GM19438 (cell line): ENCODE measurements around the gene RPS25.
A peak's percentile ranks its signal among the peaks of the same experiment; 100 is the strongest.
"Not testable (repeated sequence)": the region's sequence is repeated elsewhere in the genome, so short reads cannot be mapped to it uniquely, and the experiment has no call there.

Experiments
- ATAC-seq: cut with Tn5 transposase; IDR thresholded peaks from one replicate; pipeline ENCODE4 v1.9.1; 2021; ENCODE audit warnings: low read depth; ENCODE audit not compliant: unreplicated experiment

Gene RPS25

GRCh38 chr11:119018074-119018938, at the start of gene RPS25, which contains the start of gene TRAPPC4:
Gene RPS25 (minus strand): TSS chr11:119018343. CDS start chr11:119018284, 59 bp downstream.
Gene TRAPPC4 (plus strand): TSS chr11:119018766. CDS start chr11:119018796, 30 bp downstream.
- peak; percentile 85 for ATAC-seq

- ATAC-seq = peak; percentile 93
Observed at GRCh38 chr11:119067371-119068222, 49.5 kb upstream of the RPS25 start, which contains the start of gene VPS11. Gene VPS11 (plus strand): TSS chr11:119067818. CDS start chr11:119067824, 6 bp downstream.

GRCh38 chr11:119065369-119065768, 47.2 kb upstream of the RPS25 start:
- ATAC-seq = no peak

GRCh38 chr11:119062779-119063178, 44.6 kb upstream of the RPS25 start:
- ATAC-seq = no peak

- ATAC-seq = no peak
Observed at GRCh38 chr11:119061256-119061655, 43.1 kb upstream of the RPS25 start.

GRCh38 chr11:119059128-119059527, 41.0 kb upstream of the RPS25 start:
- ATAC-seq = not testable (repeated sequence)

GRCh38 chr11:119057000-119057769, 39.0 kb upstream of the RPS25 start, which contains the start of gene HYOU1:
Gene HYOU1 (minus strand): TSS chr11:119057205. CDS start chr11:119056160, 1,045 bp downstream.
- ATAC-seq = peak; percentile 88

GRCh38 chr11:119056421-119056999, 38.4 kb upstream of the RPS25 start:
- ATAC-seq = peak; percentile 3

GRCh38 chr11:119055901-119056300, 37.8 kb upstream of the RPS25 start:
- ATAC-seq = no peak

GRCh38 chr11:119054418-119054817, 36.3 kb upstream of the RPS25 start:
- ATAC-seq = no peak

GRCh38 chr11:119052163-119052814, 34.1 kb upstream of the RPS25 start:
- ATAC-seq = no peak

GRCh38 chr11:119051440-119052162, 33.5 kb upstream of the RPS25 start:
- ATAC-seq = no peak

GRCh38 chr11:119049081-119049480, 30.9 kb upstream of the RPS25 start:
- no peak for ATAC-seq

- ATAC-seq = no peak
Observed at GRCh38 chr11:119048644-119049043, 30.5 kb upstream of the RPS25 start.

- ATAC-seq = no peak
Observed at GRCh38 chr11:119047205-119047604, 29.1 kb upstream of the RPS25 start.

- ATAC-seq = no peak
Observed at GRCh38 chr11:119046489-119046888, 28.3 kb upstream of the RPS25 start.

- no peak for ATAC-seq
Observed at GRCh38 chr11:119044708-119045107, 26.6 kb upstream of the RPS25 start.

- no peak for ATAC-seq
Observed at GRCh38 chr11:119042927-119043326, 24.8 kb upstream of the RPS25 start.
